ENCODE data around the gene PIK3AP1. TPM values are rescaled to one million over a fixed set of nuclear protein-coding genes. Genes with fewer than 3 reads are reported as not detected.

PIK3AP1 gene
- total and polyA plus RNA-seq, 2 of the 8 experiments (the other 6 are each of a cell fraction or from before 2014, with no cell fraction given), result 1.9 to 4.5 TPM

- WGBS, 2 experiments (ENCODE audit: extremely low coverage in 1 of 2, insufficient coverage in 1 of 2, insufficient read length in 1 of 2, insufficient replicate concordance in 2 of 2, low coverage in 1 of 2, low lambda C conversion rate in 2 of 2, missing lambda C conversion rate in 1 of 2), result 9% methylated on average over 18 of the region's 20 CpGs; no CpG with 5 or more reads in 1 of the 2 experiments
- Histone ChIP-seq H4K20me1 (replicated peaks in 1 of 2; ENCODE audit: control insufficient read depth in 1 of 2, insufficient read depth in 2 of 2, low read length in 2 of 2) (peaks cover 5 to 10% of the 10 kb centered on the region in 2 experiments), H3K4me3 (ENCODE audit: extremely low read depth in 1 of 4, insufficient read depth in 2 of 4, low read depth in 3 of 4, low read length in 4 of 4) (peak overlapping the region; percentile 85 to 96 (median 87)), H3K36me3 (ENCODE audit: control insufficient read depth in 2 of 4, insufficient read depth in 4 of 4, low read length in 3 of 4) (no peaks in the 10 kb centered on the region), H2BK20ac (ENCODE audit: low read length) (no peak overlapping the region), H3K23ac (ENCODE audit: insufficient read length) (no peak overlapping the region), H2BK15ac (ENCODE audit: low read length) (no peak overlapping the region), H3K18ac (ENCODE audit: extremely low read depth, low read length) (no peak overlapping the region), H2BK12ac (ENCODE audit: low read depth, low read length) (no peak overlapping the region), H3K4me1 (replicated peaks in 1 of 4; ENCODE audit: control insufficient read depth in 3 of 4, insufficient read depth in 4 of 4, low read length in 3 of 4) (peaks cover 0 to 10% (median 2%) of the 10 kb centered on the region in 4 experiments; a peak in 4 of 7 replicates), H2BK120ac (replicated peaks; ENCODE audit: low read depth, low read length) (no peak overlapping the region), H3K4ac (replicated peaks; ENCODE audit: insufficient read length, low read depth, low read length) (no peak overlapping the region), H4K5ac (ENCODE audit: insufficient read length, low read depth, low read length) (no peak overlapping the region), H3K9ac (replicated peaks in 1 of 4; ENCODE audit: extremely low read depth in 1 of 4, low read depth in 3 of 4, low read length in 3 of 4) (peak overlapping the region; percentile 57 to 98 (median 94)), H3K56ac (replicated peaks; ENCODE audit: insufficient read length, low read depth, low read length) (peak overlapping the region; percentile 59), H3K9me3 (ENCODE audit: insufficient read depth in 2 of 2, low read depth in 1 of 2, low read length in 1 of 2) (no peaks in the 10 kb centered on the region), H2BK5ac (ENCODE audit: low read depth, low read length) (peak overlapping the region; percentile 60; the same call in 1 of the 2 replicates), H4K91ac (replicated peaks; ENCODE audit: insufficient read length, low read length) (no peak overlapping the region), H3K79me1 (ENCODE audit: low read depth, low read length) (no peaks in the 10 kb centered on the region), H3K4me2 (ENCODE audit: insufficient read depth in 1 of 2, low read depth in 2 of 2, low read length in 2 of 2) (peak overlapping the region; percentile 95 to 97), H2AK5ac (ENCODE audit: low read depth, low read length) (no peak overlapping the region), H3K27me3 (replicated peaks in 1 of 4; ENCODE audit: control insufficient read depth in 3 of 4, extremely low read depth in 1 of 4, insufficient read depth in 3 of 4, low read length in 3 of 4) (no peaks in the 10 kb centered on the region), H3K27ac (ENCODE audit: low read depth, low read length) (peak overlapping the region; percentile 96), H3K14ac (ENCODE audit: insufficient read length) (no peak overlapping the region), H3K23me2 (ENCODE audit: low read depth, low read length) (peaks cover 4% of the 10 kb centered on the region), H4K8ac (ENCODE audit: extremely low read depth, insufficient read depth, low read length) (no peak overlapping the region), H2AFZ (ENCODE audit: low read length) (no peak overlapping the region), H3K79me2 (ENCODE audit: control insufficient read depth in 1 of 2, insufficient read depth in 2 of 2, low read length in 2 of 2) (peaks cover 11 to 57% of the 10 kb centered on the region in 2 experiments)
- ChIA-PET CTCF (ENCODE audit: partially characterized antibody) (interaction anchor here (0.9 kb wide), 1 partner anchor 190 kb away, joined by 3 read pairs; no protein-coding TSS in a partner anchor), POLR2A (ENCODE audit: partially characterized antibody) (no interaction called here)
- TF ChIP-seq SAP30 (IDR thresholded peaks at IDR 0.05; ENCODE audit: insufficient read depth, insufficient replicate concordance, low read length) (peak; percentile 39), RXRA (IDR thresholded peaks at IDR 0.05; ENCODE audit: insufficient read depth, low read depth, low read length) (no peak), POLR2A (IDR thresholded peaks at IDR 0.05; ENCODE audit: control extremely low read depth in 1 of 2, low read depth in 2 of 2, low read length in 2 of 2) (peak in 1 of 2 experiments; percentile 3; a peak in 1 of 3 replicates)
- peak; percentile 24 for FAIRE-seq
- DNase-seq (ENCODE audit: low read depth in 1 of 2, low spot score in 2 of 2), result no peak
These were observed 134.4 kb downstream of the PIK3AP1 start for GRCh38 chr10:96585736-96586418.

All from H1 (cell line).